ENCODE results near the gene SH3D19.

- TF ChIP-seq, protein P1, sequence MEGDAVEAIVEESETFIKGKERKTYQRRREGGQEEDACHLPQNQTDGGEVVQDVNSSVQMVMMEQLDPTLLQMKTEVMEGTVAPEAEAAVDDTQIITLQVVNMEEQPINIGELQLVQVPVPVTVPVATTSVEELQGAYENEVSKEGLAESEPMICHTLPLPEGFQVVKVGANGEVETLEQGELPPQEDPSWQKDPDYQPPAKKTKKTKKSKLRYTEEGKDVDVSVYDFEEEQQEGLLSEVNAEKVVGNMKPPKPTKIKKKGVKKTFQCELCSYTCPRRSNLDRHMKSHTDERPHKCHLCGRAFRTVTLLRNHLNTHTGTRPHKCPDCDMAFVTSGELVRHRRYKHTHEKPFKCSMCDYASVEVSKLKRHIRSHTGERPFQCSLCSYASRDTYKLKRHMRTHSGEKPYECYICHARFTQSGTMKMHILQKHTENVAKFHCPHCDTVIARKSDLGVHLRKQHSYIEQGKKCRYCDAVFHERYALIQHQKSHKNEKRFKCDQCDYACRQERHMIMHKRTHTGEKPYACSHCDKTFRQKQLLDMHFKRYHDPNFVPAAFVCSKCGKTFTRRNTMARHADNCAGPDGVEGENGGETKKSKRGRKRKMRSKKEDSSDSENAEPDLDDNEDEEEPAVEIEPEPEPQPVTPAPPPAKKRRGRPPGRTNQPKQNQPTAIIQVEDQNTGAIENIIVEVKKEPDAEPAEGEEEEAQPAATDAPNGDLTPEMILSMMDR (IDR thresholded peaks at IDR 0.05), result no peak
- TF ChIP-seq POLR2A (IDR thresholded peaks at IDR 0.05) (no peak), POLR2AphosphoS5 (IDR thresholded peaks at IDR 0.05) (no peak), EP300 (IDR thresholded peaks at IDR 0.05) (no peak)
These were observed 122.5 kb downstream of the SH3D19 start for GRCh38 chr4:151202851-151203455.

Data from gastroesophageal sphincter (tissue), 3 donors.